ENCODE results near the gene RASSF5.

Gene RASSF5

DNA sequence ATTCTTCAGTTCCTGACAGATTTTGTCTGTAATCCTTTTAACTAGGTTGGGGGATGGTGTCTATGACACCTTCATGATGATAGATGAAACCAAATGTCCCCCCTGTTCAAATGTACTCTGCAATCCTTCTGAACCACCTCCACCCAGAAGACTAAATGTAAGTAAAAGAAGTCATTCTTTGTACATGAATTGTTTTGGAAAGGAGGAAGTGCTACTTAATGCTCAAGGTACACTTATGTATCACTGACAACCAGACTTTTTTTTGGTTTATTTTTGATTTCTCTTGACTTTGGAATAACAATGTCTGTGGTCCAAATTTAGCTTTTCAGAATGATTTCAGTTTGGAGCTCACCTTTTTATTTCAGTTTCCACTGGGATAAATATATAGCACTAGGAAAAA is 130.3 kb downstream of the RASSF5 start:
- peak; percentile 3 to 28 for DNase-seq
